Astrocyte of the hippocampus (primary cell): ENCODE measurements around the gene INHBE.
A peak's percentile ranks its signal among the peaks of the same experiment; 100 is the strongest.
"Not testable (repeated sequence)": the region's sequence is repeated elsewhere in the genome, so short reads cannot be mapped to it uniquely, and the experiment has no call there.

ENCODE experiments used
- DNase-seq: peaks from one replicate; pipeline ENCODE4 v3.0.0; 2011; ENCODE audit warnings: low read depth, low spot score

INHBE gene, protein sequence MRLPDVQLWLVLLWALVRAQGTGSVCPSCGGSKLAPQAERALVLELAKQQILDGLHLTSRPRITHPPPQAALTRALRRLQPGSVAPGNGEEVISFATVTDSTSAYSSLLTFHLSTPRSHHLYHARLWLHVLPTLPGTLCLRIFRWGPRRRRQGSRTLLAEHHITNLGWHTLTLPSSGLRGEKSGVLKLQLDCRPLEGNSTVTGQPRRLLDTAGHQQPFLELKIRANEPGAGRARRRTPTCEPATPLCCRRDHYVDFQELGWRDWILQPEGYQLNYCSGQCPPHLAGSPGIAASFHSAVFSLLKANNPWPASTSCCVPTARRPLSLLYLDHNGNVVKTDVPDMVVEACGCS

GRCh38 chr12:57454566-57455373, at the start of gene INHBE:
TSS of gene INHBE (plus strand) at chr12:57455307. CDS start at chr12:57455537, 230 bp downstream.
- DNase-seq = peak; percentile 49

DNA sequence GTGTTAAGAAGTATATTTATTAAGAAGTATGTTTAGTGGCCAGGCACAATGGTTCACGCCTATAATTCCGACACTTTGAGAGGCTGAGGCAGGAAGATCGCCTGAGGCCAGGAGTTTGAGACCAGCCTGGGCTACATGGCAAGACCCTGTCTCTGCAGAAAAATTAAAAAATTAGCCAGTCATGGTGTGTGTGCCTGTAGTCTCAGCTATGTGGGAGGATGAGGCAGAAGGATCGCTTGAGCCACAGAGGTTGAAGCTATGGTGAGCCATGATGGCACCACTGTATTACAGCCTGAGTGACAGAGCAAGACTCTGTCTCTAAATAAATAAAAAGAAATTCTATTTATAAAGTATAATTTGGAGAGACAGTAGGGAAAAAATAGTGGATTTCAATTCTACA, 44.6 kb upstream of the INHBE start:
- no peak for DNase-seq

DNA sequence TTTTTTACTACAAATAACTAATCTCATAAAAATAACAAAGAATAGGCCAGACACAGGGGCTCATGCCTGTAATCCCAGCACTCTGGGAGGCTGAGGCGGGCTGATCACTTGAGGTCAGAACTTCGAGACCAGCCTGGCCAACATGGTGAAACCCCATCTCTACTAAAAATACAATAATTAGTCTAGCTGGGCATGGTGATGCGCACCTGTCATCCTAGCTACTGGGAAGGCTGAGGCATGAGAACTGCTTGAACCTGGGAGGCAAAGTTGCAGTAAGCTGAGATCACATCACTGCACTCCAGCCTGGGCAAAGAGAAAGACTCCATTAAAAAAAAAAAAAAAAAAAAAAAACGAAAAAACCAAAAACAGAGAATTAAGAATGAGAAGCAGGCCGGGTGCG, 40.9 kb upstream of the INHBE start:
- not testable (repeated sequence) for DNase-seq

DNA sequence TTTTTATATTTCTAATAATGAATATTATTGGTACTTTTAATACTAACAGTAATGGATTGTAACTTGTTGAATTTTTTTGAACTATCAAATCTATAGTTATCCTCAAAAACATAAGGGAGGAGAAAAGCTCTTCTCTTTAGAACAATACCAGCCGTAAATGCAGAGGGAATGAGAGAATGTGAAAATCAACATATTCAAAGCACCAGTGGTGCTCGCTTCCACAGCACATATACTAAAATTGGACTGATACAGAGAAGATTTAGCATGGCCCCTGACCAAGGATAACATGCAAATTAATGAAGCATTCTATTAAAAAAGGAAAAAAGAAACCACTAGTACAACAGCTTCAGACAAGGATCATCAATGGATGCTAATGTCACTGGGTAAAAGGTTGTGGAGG, 40.0 kb upstream of the INHBE start:
- no peak for DNase-seq

DNA sequence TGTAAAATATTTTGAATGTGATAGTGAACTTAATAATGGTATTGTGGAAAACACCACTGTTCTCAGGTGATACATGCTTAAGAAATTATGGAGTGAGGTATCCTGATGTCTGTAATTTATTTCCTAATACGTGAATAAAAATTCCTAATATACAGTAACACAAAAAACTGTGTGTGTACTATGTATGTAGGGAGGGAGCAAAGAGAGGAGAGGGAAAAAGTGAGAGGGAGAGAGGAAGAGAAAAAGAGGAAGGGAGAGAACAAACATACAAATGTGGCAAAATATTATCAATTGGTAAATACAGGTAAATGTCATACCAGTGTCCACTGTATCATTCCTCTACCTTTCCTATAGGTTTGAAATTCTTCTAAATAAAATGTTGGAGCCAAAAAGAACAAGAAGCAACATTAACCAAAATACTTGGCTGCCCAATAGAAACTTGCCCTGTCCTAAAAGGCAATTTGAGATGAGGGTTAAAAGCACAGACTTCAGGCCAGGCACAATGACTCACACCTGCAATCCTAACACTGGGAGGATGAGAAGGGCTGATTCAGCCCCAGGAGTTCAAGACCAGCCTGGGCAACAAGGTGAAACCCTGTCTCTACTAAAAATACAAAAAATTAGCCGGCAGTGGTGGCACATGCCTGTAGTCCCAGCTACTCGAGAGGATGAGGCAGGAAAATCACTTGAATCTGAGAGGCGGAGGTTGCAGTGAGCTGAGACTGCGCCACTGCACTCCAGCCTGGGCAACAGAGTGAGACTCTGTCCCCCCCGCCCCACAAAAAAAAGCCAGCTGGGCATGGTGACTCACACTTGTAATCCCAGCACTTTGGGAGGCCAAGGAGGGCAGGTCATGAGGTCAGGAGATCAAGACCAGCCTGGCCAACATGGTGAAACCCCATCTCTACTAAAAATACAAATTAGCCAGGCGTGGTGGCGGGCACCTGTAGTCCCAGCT, 38.8 kb upstream of the INHBE start:
- peak; percentile 8 for DNase-seq

DNA sequence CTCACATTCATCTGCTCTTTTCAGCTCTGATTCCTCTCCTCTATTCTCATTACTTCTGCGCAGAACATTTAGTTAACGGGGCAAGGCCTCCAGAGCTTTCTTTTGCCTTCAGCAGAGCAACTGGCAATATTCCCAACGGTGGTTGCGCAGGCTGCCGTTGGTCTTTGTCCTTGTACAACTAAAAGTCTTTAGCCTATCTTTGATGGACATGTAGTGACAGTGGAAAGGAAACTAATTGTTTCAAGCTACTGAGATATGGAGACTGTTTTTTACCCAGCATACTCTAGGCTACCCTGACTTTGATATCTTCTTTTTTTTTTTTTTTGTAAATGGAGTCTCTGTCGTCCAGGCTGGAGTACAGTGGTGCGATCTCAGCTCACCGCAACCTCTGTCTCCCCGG, 36.9 kb upstream of the INHBE start:
- peak; percentile 16 for DNase-seq

DNA sequence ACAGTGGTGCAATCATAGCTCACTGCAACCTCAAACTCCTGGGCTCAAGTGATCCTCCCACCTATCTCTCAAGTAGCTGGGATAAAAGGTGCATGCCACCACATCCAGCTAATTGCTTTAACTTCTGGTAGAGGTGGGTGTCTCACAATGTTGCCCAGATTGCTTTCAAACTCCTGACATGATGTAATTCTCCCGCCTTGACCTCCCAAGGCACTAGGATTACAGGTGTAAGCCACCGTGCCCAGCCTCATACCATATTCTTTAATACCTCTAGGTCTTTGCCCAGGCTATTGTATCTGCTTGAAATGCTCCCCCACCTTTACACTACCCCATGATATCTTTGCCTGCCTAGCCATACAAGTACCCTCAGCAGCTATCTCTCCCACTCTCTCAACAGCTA, 35.6 kb upstream of the INHBE start:
- DNase-seq = no peak

DNA sequence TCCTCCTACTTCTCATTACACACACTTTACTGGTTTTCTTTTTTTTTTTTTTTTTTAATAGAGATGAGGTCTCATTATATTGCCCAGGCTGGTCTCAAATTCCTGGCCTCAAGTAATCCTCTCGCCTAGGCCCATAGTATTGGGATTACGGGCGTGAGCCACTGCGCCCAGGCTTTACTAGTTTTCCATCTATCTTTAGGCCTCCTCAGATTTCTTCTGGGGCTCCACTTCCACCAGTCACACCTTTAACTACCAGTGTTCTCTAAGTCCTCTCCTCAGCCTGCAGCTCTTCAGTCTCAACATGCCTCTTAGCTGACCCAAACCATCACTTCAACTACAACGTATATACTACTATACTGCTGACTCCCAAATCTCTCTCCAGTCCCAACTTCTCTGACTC, 34.6 kb upstream of the INHBE start:
- no peak for DNase-seq

GRCh38 chr12:57426948-57427347, 28.2 kb upstream of the INHBE start:
- not testable (repeated sequence) for DNase-seq

GRCh38 chr12:57428965-57429364, 26.1 kb upstream of the INHBE start:
- no peak for DNase-seq

DNA sequence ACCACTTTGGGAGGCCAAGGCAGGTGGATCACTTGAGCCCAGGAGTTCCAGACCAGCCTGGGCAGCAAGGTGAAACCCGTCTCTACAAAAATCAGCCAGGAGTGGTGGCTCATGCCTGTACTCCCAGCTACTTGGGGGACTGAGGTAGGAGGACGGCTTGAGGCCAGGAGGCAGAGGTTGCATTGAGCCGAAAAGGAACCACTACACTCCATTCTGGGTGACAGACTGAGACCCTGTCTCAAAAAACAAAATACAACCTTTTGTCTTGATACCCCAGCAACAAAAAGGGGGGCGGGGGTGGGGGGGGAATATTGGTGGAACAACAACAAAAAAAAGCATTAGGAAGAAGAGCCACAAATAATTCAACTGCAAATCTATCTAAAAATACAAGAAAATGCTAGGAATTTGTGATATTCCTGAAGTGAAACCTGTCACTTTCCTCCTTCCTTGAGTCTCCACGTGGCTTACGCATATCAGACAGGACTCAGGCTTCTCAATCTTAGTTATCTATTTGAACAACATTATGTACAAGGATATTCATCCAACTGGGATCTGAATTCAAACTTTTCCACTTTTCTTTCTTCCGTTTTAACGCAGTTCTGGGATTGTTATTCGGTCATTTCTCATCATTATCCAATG, 25.5 kb upstream of the INHBE start:
- no peak for DNase-seq

DNA sequence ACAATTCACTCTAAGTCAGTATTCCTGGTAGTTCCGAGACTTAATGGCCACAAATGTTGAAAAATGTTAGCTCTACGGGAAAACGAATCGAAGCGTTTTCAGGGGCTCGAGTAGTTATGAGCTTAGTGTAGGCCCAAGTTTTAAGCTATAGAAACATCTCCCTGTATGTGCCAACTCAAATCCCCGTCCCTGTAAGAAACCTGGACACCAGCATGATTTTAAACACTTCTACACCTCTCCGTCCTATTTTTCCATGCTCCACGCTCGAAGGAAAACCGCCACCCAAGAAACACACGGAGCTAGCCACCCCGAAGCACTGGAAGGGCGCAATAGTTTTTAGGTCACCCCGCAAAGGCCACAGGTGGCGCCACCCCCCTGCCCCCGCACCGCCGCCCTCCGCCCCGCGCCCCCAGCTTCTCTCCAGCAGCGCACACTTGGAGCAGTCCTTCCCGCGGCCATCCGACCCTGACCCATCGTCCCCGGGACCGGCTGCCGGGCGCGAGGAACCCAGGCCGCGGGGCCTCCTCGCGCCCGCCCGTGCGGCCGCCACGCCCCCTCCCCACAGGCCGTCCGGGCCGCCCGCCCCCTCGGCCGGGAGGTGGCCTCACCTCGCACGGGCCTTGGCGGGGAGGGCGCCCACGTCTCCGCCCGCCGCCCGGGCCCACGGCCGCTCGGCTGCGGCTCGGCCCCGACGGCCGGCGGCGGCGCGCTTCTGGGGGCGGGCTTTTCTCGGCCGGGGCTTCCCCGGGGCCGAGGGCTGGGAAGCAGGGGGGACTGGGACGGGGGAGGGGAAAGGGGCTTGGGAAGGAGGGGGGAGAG, 24.8 kb upstream of the INHBE start:
- DNase-seq = peak; percentile 45

DNA sequence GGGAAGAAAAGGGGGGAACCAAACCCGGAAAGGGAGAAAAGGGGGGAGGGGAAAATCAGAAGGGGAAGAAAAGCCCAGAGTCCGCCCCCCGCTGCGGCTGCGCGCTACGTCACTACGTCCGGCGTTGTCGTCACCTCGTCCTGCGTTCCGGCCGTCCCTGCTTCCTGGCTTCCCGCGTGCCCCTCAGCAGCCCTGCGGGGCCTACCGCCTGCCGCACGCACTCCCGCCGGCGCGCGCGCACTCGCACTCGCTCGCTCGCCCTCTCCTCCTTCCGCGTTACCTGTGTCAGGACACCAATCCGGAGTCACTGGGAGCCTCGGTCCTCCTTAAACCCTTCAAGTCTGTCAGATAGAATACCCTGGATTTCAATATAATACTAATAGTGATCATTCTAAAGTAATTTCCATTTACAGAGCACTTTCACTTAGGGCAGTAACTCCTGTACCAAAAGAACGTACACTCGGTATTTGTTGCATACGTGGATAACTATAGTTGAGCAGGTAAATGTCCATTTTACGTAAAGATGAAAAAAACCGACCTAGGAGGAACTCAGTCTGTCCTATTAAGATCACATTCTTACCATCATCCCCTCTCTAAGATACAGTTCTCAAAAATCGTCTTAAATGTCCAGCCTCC, 24.1 kb upstream of the INHBE start, which contains the start of gene R3HDM2:
Gene R3HDM2, minus strand, starts transcription at position 113 of the 636 bp plus-strand sequence. CDS start 120,615 bp downstream, outside the sequence.
- DNase-seq = peak; percentile 97

GRCh38 chr12:57431654-57432188, 23.4 kb upstream of the INHBE start:
- DNase-seq = no peak

- no peak for DNase-seq
Observed at GRCh38 chr12:57433370-57433769, 21.7 kb upstream of the INHBE start.

GRCh38 chr12:57434517-57435223, 20.4 kb upstream of the INHBE start, which contains the start of gene INHBC:
TSS of gene INHBC (plus strand) at chr12:57434784. CDS start at chr12:57434887, 103 bp downstream.
- no peak for DNase-seq

GRCh38 chr12:57435293-57435692, 19.8 kb upstream of the INHBE start:
- no peak for DNase-seq

DNA sequence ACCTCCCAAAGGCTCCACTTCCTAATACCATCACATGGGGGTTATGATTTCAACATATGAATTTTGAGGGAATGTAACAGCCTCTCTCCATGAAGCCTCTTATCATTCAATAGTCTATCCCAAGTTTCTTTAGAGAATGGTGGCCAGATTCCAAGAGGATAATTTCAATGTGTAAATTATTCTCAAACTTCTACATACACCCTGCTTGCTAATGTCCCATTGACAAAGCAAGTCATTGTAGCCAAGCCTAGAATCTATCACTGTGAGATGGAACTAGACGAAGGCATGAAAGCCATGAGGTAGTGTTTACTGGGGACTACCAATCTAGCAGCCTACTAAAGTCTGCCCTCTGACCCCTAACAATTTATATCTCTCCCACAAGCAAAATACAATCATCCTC, 16.7 kb upstream of the INHBE start:
- no peak for DNase-seq

DNA sequence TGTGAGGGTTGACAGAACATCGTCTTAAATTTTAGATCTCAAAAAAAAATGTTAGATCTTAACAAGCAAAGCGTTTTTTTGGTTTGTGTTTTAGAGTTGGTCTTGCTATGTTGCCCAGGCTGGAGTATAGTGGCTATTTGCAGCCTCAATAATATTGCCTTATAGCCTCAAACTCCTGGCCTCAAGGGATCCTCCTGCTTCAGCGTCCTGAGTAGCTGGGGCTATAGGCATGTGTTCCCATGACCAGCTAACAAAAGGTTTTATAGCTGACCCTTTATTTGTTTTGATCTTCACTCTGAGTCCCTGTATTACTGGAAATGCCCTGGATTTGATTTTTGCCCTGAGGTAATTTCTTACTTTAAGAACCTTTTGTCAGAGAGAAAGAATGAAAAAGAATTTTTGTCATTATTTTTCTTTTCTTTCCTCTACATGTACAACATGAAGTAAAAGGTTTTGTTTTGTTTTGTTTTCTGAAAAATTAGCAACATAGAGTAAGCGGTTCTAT, 15.3 kb upstream of the INHBE start:
- DNase-seq = no peak
